Bone marrow (tissue), 2 donors: ENCODE results near the gene ZNF511.

Source experiments
- DNase-seq, 2 donors: peaks; one replicate each; lab custom pipeline; 2025; lab: John Stamatoyannopoulos, UW

ZNF511 gene

GRCh38 chr10:133274751-133275683, 33.7 kb upstream of the ZNF511 start:
- peak; percentile 40 to 57 for DNase-seq

- DNase-seq = peak in 1 of 2 donors; percentile 64
Observed at GRCh38 chr10:133275684-133276092, 33.0 kb upstream of the ZNF511 start.

- no peak for DNase-seq
Observed at GRCh38 chr10:133276100-133276434, 32.6 kb upstream of the ZNF511 start.

GRCh38 chr10:133276435-133277201, 32.1 kb upstream of the ZNF511 start, which contains the start of gene ADAM8:
Gene ADAM8, minus strand, starts transcription at chr10:133276868. Its CDS starts 51 bp downstream, at chr10:133276817.
- DNase-seq = peak in 1 of 2 donors; percentile 15

GRCh38 chr10:133277277-133277992, 31.3 kb upstream of the ZNF511 start:
- DNase-seq = no peak

GRCh38 chr10:133277993-133278576, 30.6 kb upstream of the ZNF511 start:
- no peak for DNase-seq

GRCh38 chr10:133278577-133279265, 30.0 kb upstream of the ZNF511 start:
- DNase-seq = peak; percentile 71 to 92

GRCh38 chr10:133279326-133280226, 29.1 kb upstream of the ZNF511 start:
- DNase-seq = peak in 1 of 2 donors; percentile 7

GRCh38 chr10:133280391-133281059, 28.2 kb upstream of the ZNF511 start:
- no peak for DNase-seq

- no peak for DNase-seq
Observed at GRCh38 chr10:133281084-133281483, 27.6 kb upstream of the ZNF511 start.

GRCh38 chr10:133281628-133282372, 26.9 kb upstream of the ZNF511 start:
- no peak for DNase-seq

- DNase-seq = no peak
Observed at GRCh38 chr10:133282846-133283390, 25.8 kb upstream of the ZNF511 start.

GRCh38 chr10:133283931-133284330, 24.8 kb upstream of the ZNF511 start:
- no peak for DNase-seq

- no peak for DNase-seq
Observed at GRCh38 chr10:133285217-133285616, 23.5 kb upstream of the ZNF511 start.

GRCh38 chr10:133286366-133286765, 22.3 kb upstream of the ZNF511 start:
- DNase-seq = no peak

- no peak for DNase-seq
Observed at GRCh38 chr10:133287832-133288500, 20.7 kb upstream of the ZNF511 start.

- DNase-seq = no peak
Observed at GRCh38 chr10:133289761-133290160, 19.0 kb upstream of the ZNF511 start.
